ENCODE measurements around the gene SLX4. TPM values are rescaled to one million over a fixed set of nuclear protein-coding genes. Genes with fewer than 3 reads are reported as not detected.

SLX4 gene
- polyA plus RNA-seq, 3 donors, result 4.9 to 7.3 (median 5.7) TPM

DNA sequence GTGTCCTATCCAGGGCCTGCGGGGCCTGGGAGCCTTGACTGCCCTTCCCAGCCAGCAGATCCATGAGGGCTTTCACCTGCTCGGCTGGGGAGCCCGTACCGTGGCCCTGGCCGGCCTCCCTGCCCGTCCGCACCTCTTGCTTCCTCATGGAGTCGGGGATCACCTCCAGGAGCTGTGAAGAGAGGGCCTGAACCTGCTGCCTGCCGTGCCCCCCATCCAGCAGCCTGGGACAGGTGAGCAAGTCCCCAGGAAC, 46.6 kb downstream of the SLX4 start:
- DNase-seq (ENCODE audit: extremely low read depth in 1 of 11, low read depth in 9 of 11, low spot score in 4 of 11), result no peak

DNA sequence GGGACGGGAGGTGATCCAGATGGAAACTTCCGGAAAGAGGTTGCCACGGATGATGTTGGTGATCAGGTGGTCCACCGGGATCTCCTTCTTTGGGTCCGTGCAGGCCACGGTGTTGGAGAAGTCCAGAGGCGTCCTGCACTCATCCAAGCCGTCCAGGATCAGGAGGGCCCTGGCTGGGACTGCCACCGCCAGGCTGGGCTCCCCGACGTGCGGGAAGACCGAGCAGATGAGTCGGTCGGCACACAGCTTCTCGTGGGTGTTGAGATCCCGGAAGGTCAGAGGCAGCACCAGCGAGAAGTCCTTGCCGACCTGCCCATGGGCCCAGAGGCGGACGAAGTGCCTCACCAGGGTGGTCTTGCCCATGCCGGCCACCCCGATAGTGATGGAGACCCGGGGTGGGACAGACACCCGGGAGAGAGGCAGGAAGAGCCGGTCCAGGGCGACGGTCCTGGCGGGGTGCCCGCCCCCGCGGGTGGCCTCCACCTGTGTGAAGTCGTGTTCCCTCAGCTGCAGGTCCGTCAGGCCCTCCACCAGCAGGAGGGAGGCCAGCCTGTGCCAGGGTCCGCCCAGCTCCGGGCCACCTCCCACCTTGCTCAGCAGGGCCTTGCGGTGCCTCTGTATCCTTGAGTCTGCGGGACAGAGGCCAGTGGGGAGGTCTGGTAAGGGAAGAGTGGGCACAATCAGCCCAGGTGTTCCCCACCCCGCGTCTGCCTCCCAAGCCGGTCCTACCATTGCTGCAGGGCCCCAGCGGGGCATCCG, 47.1 kb downstream of the SLX4 start:
- DNase-seq (ENCODE audit: extremely low read depth in 1 of 11, low read depth in 9 of 11, low spot score in 4 of 11), result no peak

DNA sequence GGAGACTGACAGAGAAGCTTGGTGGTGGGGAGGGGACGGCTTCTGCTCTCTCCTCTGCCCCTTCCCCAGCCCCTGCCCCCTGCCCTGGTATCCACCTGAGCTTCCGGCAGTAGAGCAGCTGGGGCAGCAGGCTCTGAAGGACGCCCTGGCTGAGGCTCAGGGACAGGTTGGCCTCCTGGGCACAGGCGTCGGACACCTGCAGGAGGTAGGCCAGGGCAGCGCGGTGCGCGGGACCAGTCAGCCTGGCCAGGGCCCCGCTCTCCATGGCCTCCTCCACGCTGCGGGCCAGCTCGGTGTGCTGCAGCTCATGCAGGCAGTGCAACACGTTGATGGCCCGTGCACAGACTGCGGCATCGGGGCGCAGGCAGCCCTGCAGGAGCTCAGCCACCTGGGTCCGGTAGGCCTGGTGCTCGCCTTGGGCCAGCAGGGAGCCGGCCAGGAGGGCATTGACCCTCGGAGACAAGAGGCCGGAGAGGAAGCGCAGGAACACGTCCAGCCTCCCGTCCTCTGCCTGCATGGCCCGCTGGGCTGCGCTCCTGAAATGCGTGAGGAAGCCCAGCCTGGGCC, 48.4 kb downstream of the SLX4 start:
- no peak for DNase-seq (ENCODE audit: extremely low read depth in 1 of 11, low read depth in 9 of 11, low spot score in 4 of 11)

- DNase-seq (ENCODE audit: extremely low read depth in 1 of 11, low read depth in 9 of 11, low spot score in 4 of 11), result no peak
Measured at GRCh38 chr16:3561626-3562025, 49.8 kb downstream of the SLX4 start.

DNA sequence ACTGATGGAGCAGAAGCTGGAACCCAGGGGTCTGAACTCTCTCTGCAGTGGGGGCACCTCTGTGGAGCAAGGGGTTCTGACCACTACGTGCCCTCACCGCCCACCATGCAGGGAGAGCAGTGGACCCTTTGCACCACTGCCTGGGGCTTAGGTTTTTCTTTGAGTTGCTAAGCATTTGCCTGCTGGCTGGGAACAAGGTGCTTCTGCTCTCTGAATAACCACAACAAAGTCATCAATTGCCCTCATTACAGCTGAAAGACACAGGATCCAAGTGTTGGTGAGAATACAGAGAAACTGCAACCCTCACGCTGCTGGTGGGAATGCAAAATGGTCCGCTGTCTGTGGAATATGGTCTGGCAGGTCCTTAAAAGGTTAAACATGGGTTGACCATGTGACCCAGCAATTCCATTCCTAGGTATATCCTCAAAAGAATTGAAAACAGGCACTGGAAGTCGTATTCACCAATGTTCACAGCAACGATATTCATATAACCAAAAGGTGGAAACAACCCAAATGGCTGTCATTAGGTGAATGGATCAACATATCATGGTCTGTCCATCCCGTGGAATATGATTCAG, 57.0 kb downstream of the SLX4 start:
- DNase-seq (ENCODE audit: extremely low read depth in 1 of 11, low read depth in 9 of 11, low spot score in 4 of 11), result no peak

DNA sequence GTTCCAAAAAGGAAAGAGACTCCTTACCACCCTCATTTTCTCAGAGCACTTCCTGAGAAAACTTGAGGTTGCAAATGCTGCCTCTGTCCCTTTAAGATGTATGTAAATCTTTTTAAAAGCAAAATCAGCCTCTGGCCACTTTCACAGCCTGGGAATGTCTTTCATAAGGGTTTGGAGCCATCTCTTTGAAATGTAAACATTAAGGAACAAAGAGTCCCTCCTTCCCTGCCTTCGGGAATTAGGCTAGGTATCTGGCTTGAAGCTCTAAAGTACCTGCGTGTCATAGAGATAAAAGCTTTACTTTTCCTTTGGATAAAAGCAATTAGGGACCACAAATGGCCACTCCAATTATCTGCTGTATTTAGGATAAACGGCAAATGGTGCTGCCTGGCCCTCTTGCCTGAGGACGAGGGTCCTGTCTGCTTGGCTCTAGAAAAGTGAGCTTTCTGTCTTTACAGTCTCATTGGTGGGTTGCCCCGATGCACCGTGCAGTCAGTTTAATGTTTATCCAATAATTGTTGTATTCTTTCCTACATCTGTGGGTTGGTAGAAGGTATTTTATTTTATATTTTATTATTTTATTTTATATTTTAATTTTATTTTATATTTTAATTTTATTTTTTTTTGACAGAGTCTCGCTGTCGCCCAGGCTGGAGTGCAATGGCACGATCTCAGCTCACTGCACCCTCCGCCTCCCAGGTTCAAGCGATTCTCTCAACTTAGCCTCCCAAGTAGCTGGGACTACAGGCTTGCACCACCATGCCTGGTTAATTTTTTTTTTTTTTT, 58.1 kb downstream of the SLX4 start:
- DNase-seq (ENCODE audit: extremely low read depth in 1 of 11, low read depth in 9 of 11, low spot score in 4 of 11), result no peak

DNA sequence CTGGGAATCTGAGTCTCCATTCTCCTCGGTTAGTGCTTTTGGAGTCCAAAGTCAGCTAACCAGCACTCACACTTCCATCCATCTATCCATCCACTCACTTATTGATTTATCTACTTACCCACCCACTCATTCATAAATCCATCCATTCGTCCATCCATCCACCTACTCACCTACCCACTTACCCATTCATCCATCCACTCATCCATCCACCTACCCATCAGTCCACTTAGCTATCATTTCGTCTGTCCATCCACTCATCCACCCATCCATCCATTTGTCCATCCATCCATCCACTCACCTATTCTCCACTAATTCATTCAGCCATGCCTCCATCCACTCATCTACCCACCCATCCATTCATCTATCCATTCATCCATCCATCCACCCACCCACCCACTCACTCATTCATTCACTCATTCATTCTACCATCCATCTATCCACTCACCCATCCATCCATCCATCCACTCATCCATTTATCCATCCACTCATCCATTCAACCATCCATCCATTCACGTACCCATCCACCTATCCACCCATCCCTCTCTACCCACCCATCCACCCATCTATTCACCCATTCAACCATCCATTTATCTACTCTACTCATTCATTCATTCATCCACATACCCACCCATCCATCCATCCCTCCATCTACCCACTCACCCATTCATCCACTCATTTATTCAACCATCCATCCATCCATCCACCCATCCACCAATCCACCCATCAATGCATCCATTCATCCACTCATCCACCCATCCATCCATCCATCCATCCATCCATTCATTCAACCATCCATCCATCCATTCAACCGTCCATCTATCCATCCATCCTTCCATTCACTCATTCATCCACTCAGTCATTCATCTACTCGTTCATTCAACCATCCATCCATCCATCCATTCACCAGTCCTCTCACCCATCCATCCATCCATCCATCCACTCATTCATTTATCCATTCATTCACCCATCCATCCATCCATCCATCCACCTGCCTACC, 60.3 kb downstream of the SLX4 start:
- no peak for DNase-seq (ENCODE audit: extremely low read depth in 1 of 11, low read depth in 9 of 11, low spot score in 4 of 11)

DNA sequence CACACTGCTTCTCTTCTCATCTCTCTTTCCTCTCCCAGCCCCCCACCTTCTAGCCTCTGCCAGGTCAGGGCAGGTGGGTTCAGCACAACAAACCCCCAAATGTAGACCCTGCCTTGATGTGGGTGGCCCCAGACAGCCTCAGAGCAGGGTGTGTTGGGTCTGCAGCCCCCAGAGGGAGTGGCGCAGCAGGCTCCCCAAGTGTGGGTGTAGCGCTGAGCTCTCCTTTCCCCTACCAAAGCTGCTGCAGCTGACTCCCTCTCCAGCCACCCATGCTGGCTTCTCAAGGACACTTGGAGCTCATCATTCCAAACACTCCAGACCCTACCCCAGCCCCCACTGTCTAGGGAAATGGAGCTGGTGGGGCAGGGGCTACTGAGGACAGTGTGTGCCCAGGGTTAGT, 61.5 kb downstream of the SLX4 start:
- DNase-seq (ENCODE audit: extremely low read depth in 1 of 11, low read depth in 9 of 11, low spot score in 4 of 11), result no peak

GRCh38 chr16:3548859-3549258, 62.5 kb downstream of the SLX4 start:
- DNase-seq (ENCODE audit: extremely low read depth in 1 of 11, low read depth in 9 of 11, low spot score in 4 of 11), result no peak

DNA sequence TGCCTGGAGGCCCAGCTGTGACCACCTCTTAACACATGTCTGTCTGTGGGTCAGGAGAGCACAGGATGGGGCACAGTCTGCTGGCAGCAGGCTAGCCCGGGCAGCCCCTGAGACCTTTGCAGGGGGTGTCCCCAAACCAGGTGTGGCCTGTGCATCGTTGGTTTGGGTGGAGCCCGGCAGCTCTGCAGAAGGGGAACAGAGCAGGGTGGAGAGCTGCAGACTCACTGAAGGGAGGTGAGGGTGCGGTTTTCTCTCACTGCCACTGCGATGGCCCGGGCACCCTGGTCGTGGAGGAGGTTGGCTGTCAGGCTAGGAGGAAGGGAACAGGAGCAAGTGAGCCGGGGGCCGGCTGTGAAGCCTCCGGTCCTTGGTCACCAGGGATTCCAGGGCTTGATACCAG, 63.0 kb downstream of the SLX4 start:
- no peak for DNase-seq (ENCODE audit: extremely low read depth in 1 of 11, low read depth in 9 of 11, low spot score in 4 of 11)

DNA sequence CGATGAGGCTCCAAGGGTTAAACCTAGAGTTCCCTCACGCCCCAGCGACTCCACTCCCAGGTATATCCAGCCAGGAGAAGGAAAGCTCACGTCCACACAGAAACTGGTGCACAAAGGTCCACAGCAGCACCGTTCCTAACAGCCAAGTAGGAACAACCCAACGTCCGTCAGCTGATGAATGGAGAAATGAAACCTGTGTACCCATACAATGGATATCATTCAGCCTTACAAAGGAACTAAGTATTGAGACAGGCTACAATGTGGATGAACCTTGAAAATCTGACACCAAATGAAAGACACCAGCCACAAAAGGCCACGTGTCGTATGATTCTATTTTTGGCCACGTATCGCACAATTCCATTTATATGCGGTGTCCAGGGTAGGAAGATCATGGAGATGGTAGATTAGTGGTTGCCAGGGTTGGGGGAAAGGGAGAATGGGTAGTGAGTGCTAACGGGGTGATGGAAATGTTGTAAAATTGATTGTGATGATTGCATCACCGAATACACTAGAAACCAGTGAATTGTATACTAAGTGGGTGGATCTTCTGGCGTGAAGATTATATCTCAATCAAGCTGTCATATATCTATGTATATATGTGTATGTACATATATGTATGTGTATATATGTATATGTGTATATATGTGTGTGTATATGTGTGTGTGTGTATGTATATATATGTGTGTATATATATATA, 64.3 kb downstream of the SLX4 start:
- no peak for DNase-seq (ENCODE audit: extremely low read depth in 1 of 11, low read depth in 9 of 11, low spot score in 4 of 11)

DNA sequence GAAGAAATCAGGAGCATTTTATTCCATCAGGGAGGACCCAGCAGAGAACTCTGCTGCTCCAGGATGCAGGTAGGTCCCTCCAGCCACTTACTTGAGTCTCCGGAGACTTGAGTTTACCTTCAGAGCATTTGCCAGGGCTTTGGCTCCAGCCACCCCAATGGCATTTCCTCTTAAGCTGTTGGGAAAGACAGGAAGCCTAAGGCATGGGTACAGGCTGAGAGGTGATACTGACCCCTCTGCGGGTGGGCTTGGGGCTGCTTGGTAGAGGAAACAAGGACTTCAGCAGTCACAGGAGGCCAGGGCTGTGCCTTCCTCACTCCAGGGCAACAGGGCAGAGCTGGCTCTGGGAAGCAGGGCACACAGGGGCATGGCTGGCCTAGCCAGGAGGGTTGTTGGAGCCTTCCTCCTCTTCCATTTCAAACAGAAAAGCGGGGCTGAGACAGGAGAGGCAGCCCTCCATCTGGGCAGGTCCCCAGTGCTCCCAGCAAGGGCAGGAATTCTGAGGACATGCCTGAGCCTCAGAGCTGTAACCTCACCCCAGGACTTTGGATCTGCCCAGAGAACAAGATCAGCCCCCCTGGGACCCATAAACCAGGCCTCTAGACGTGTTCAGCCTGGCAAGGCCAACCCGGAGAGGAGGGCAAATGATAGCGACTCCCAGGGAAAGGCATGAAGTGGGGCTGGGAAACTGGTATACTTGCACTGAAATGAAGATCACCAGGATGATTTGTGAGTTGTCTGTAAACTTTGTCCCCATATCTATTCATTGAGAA, 68.6 kb downstream of the SLX4 start:
- no peak for DNase-seq (ENCODE audit: extremely low read depth in 1 of 11, low read depth in 9 of 11, low spot score in 4 of 11)

GRCh38 chr16:3541527-3542155, 69.8 kb downstream of the SLX4 start:
- no peak for DNase-seq (ENCODE audit: extremely low read depth in 1 of 11, low read depth in 9 of 11, low spot score in 4 of 11)

- no peak for DNase-seq (ENCODE audit: extremely low read depth in 1 of 11, low read depth in 9 of 11, low spot score in 4 of 11)
Measured at GRCh38 chr16:3538222-3538621, 73.2 kb downstream of the SLX4 start.

DNA sequence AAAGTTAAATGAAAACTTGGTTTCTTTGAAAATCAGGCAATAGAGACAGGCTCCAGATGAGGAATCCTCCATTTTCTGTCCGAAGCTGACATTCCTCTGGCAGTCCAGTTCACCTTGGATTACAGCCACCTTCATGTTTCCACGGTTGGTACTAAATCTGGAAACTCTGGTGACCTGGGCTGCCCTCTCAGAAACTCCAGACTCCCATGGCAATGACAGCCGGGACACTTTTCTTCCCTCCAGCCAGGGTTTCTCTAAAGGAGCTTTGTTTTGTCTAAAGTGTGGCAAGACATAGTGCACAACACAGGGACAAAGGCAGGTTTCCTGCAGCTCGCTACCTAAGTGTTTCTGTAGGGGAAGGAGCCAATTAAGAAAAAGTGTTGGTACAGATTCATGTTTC, 74.6 kb downstream of the SLX4 start:
- DNase-seq (ENCODE audit: extremely low read depth in 1 of 11, low read depth in 9 of 11, low spot score in 4 of 11), result no peak

GRCh38 chr16:3536271-3536731, 75.1 kb downstream of the SLX4 start:
- DNase-seq (ENCODE audit: extremely low read depth in 1 of 11, low read depth in 9 of 11, low spot score in 4 of 11), result no peak

DNA sequence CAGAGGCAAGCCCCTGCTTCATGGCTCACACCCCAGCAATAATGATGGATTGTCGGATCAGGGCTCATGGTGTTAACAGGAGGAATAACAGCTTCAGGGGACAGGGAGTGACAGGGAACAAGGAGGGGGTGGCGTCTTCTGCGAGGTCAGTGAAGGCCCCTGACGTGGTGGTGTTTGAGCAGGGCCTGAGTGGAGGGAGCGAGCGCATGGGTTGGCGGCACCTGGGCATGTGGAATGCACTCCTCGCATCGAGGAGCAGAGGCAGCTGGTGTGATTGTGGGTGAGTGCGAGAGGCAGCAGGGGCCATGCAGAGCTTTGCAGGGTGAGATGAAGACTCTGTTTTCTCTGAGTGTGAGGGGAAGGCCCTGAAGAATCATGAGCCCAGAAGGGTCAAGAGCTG, 77.3 kb downstream of the SLX4 start:
- no peak for DNase-seq (ENCODE audit: extremely low read depth in 1 of 11, low read depth in 9 of 11, low spot score in 4 of 11)
